K562 (cell line): ENCODE measurements around the gene CTSZ. TPM values are rescaled to one million over a fixed set of nuclear protein-coding genes. Genes with fewer than 3 reads are reported as not detected.

Experiments used
- ATAC-seq: fragments of 200-7000 bp; cut with Tn5 transposase; 3 replicates; pipeline ENCODE4 v1.9.1; 2020; ENCODE audit warnings: moderate library complexity
- BruUV-seq: library from RNA; stranded (reverse); fragments of 400-500 nt; replicated peaks from 2 replicates; lab custom pipeline; 2021; lab: Mats Ljungman, UMichigan
- CTCF ChIA-PET: fragments of 300-600 bp; formaldehyde crosslinking; extraction: SDS; loops from one replicate; lab custom pipeline; 2021; ENCODE audit warnings: low intra/inter-chr PET ratio; lab: Yijun Ruan, JAX
- POLR2A ChIA-PET: fragments of 300-600, 350-650 bp; sonication (Branson Sonifier 250); formaldehyde crosslinking; extraction: SDS; loops from one replicate; lab custom pipeline; 2021; ENCODE audit warnings: antibody characterized with exemption, inconsistent platforms; lab: Yijun Ruan, JAX
- DNase-seq, 4 experiments: peaks; one replicate each; pipeline versions ENCODE4 v3.0.0 to v3.0.0-alpha.2; 2011 to 2018; ENCODE audit warnings: low spot score in 3 of 4, mixed read lengths in 3 of 4; ENCODE audit errors: extremely low read depth in 1 of 4
- FAIRE-seq: peaks from 2 replicates; lab custom pipeline; 2011; peaks lifted over from hg19 to GRCh38; lab: Jason Lieb, UNC
- H2AFZ ChIP-seq: 2 replicates; pipeline ENCODE4 v1.6.0; 2011; ENCODE audit warnings: low read depth, low read length, control low read depth, inconsistent platforms
- H3K27ac ChIP-seq: fragments of 200-600 bp; 3 replicates; pipeline ENCODE4 v1.8.0; 2011; ENCODE audit warnings: low read depth, mild to moderate bottlenecking, control low read depth, inconsistent platforms, low read length, moderate library complexity, mixed read lengths; ENCODE audit errors: extremely low read depth
- H3K27me3 ChIP-seq, 2 experiments: fragments of 300-600 bp in 1 of 2; 2 replicates in 1 of 2; 3 replicates in 1 of 2; pipeline versions ENCODE4 v1.6.0 to v1.8.0; 2011; ENCODE audit warnings: inconsistent platforms in 2 of 2, low read length in 2 of 2, mild to moderate bottlenecking in 1 of 2, mixed read lengths in 1 of 2, moderate library complexity in 1 of 2; ENCODE audit not compliant: control insufficient read depth in 2 of 2, insufficient read depth in 2 of 2
- H3K36me3 ChIP-seq: fragments of 300-600 bp; 3 replicates; pipeline ENCODE4 v1.8.0; 2011; ENCODE audit warnings: mild to moderate bottlenecking, low read length, inconsistent platforms; ENCODE audit not compliant: control insufficient read depth, insufficient read depth
- H3K4me1 ChIP-seq, 2 experiments: fragments of 200-600 bp in 1 of 2; replicated peaks in 1 of 2; 2 replicates in 1 of 2; 3 replicates in 1 of 2; pipeline versions ENCODE4 v1.5.1 to v1.8.0; 2011; ENCODE audit warnings: inconsistent platforms in 2 of 2, low read length in 2 of 2, mild to moderate bottlenecking in 1 of 2, mixed read lengths in 1 of 2, moderate library complexity in 1 of 2; ENCODE audit not compliant: control insufficient read depth in 2 of 2, insufficient read depth in 2 of 2
- H3K4me2 ChIP-seq: 2 replicates; pipeline ENCODE4 v1.6.1; 2011; ENCODE audit warnings: low read length, control low read depth, inconsistent platforms, mixed read lengths; ENCODE audit not compliant: insufficient read depth
- H3K4me3 ChIP-seq: fragments of 200-600 bp; sonication (generic), shearing (Covaris generic); 2 replicates; pipeline ENCODE4 v1.5.1; 2016; ENCODE audit warnings: control low read depth, inconsistent platforms
- H3K79me2 ChIP-seq: fragments of 200-600 bp; 3 replicates; pipeline ENCODE4 v1.8.0; 2011; ENCODE audit warnings: low read length, inconsistent platforms; ENCODE audit not compliant: control insufficient read depth, insufficient read depth
- H3K9ac ChIP-seq, 2 experiments: 2 replicates each; pipeline versions ENCODE4 v1.6.0 to v1.6.1; 2011; ENCODE audit warnings: low read depth in 2 of 2, low read length in 2 of 2, control low read depth in 1 of 2, inconsistent platforms in 1 of 2, mild to moderate bottlenecking in 1 of 2, mixed read lengths in 1 of 2; ENCODE audit not compliant: insufficient read depth in 1 of 2
- H3K9me1 ChIP-seq: one replicate; pipeline ENCODE4 v1.6.0; 2011; ENCODE audit warnings: inconsistent platforms, mild to moderate bottlenecking, low read length, moderate library complexity; ENCODE audit not compliant: control insufficient read depth, insufficient read depth
- H3K9me3 ChIP-seq: replicated peaks from 2 replicates; pipeline ENCODE4 v1.5.1; 2011; ENCODE audit warnings: low read depth, low read length, inconsistent platforms; ENCODE audit not compliant: control insufficient read depth, insufficient read depth
- H4K20me1 ChIP-seq: replicated peaks from 2 replicates; pipeline ENCODE4 v1.6.1; 2011; ENCODE audit warnings: low read length, inconsistent platforms, mixed read lengths; ENCODE audit not compliant: control insufficient read depth, insufficient read depth
- C11orf30 ChIP-seq: fragments of 450-650 bp; IDR thresholded peaks from 2 replicates; pipeline ENCODE4 v1.6.1; 2016; ENCODE audit warnings: low read depth, mild to moderate bottlenecking
- CEBPB ChIP-seq: fragments of 450-650 bp; IDR thresholded peaks from 2 replicates; pipeline ENCODE4 v1.6.1; 2016; ENCODE audit warnings: missing genetic modification characterization, missing compliant biosample characterization
- FOXP1 ChIP-seq: sonication (generic); formaldehyde crosslinking; IDR thresholded peaks from 2 replicates; pipeline ENCODE4 v1.8.0; 2022; ENCODE audit warnings: mild to moderate bottlenecking, missing genetic modification reagents
- LARP7 ChIP-seq: fragments of 450-650 bp; IDR thresholded peaks from 2 replicates; pipeline ENCODE4 v1.6.1; 2016
- MAFF ChIP-seq: IDR thresholded peaks from 2 replicates; pipeline ENCODE4 v1.6.1; 2012; ENCODE audit warnings: low read length, improper control_type of control experiment
- MAFG ChIP-seq: fragments of 450-650 bp; conservative IDR thresholded peaks from 2 replicates; pipeline ENCODE4 v1.6.1; 2016; ENCODE audit warnings: missing genetic modification characterization, missing compliant biosample characterization
- MAFK ChIP-seq: IDR thresholded peaks from 2 replicates; pipeline ENCODE4 v1.6.1; 2011; ENCODE audit warnings: low read length, improper control_type of control experiment
- NFRKB ChIP-seq: fragments of 450-650 bp; IDR thresholded peaks from 2 replicates; pipeline ENCODE4 v1.6.1; 2016; ENCODE audit warnings: low read depth
- POLR2G ChIP-seq: fragments of 200-400 bp; formaldehyde crosslinking; IDR thresholded peaks from 2 replicates; pipeline ENCODE4 v1.6.1; 2017; ENCODE audit warnings: low read depth, mild to moderate bottlenecking, antibody characterized with exemption, low read length, moderate library complexity
- RAD21 ChIP-seq, 2 experiments: fragments of 250-450 bp in 1 of 2; fragments of 450-650 bp in 1 of 2; sonication (Bioruptor Pico) in 1 of 2; formaldehyde crosslinking in 1 of 2; IDR thresholded peaks in 1 of 2; conservative IDR thresholded peaks in 1 of 2; 2 replicates each; pipeline versions ENCODE4 v1.4.0 to v1.8.0; 2020 to 2022; ENCODE audit warnings: mild to moderate bottlenecking in 2 of 2, moderate library complexity in 1 of 2
- RNF2 ChIP-seq: sonication (generic); IDR thresholded peaks from 2 replicates; pipeline ENCODE4 v1.6.1; 2016
- TRIM28 ChIP-seq: fragments of 450-650 bp; IDR thresholded peaks from 2 replicates; pipeline ENCODE4 v1.6.1; 2017
- ZNF316 ChIP-seq: fragments of 450-650 bp; IDR thresholded peaks from 2 replicates; pipeline ENCODE4 v1.6.1; 2016
- ZNF347 ChIP-seq: fragments of 450-650 bp; formaldehyde crosslinking; IDR thresholded peaks from 2 replicates; pipeline ENCODE4 v1.4.0; 2020; ENCODE audit warnings: low read depth, mild to moderate bottlenecking, moderate library complexity
- ZNF668 ChIP-seq: fragments of 250-450 bp; sonication (Bioruptor Pico); IDR thresholded peaks from 2 replicates; pipeline ENCODE4 v1.8.0; 2022; ENCODE audit warnings: mild to moderate bottlenecking, inconsistent platforms
- ZNF696 ChIP-seq: fragments of 250-450 bp; sonication (Bioruptor Pico); conservative IDR thresholded peaks from 2 replicates; pipeline ENCODE4 v1.4.0; 2020; ENCODE audit warnings: mild to moderate bottlenecking, moderate library complexity
- WGBS: fragments of 100-300 bp; shearing (Covaris generic); methylation state at CpG from one replicate; pipeline ENCODE4 v1.1.6; 2016; ENCODE audit warnings: low coverage, mixed read lengths; ENCODE audit not compliant: insufficient coverage; ENCODE audit errors: missing lambda C conversion rate; 5-methylcytosine and 5-hydroxymethylcytosine counted together
- in situ Hi-C: fragments of 300-500 bp; cut with MboI; formaldehyde crosslinking; loops from 4 replicates; pipeline ENCODE4 v1.15.0; 2018; ENCODE audit warnings: inconsistent platforms, mixed read lengths
- intact Hi-C: fragments of 100-400 bp; cut with micrococcal nuclease; formaldehyde crosslinking; loops from 2 replicates; pipeline ENCODE4 v1.14.2; 2022
- polyA plus RNA-seq, 8 experiments: library from polyadenylated mRNA; depleted of rRNA in 4 of 8; stranded (reverse) in 5 of 8; unstranded in 3 of 8; fragments of >200 nt; fragmentation: Nextera tagmentation in 2 of 8; fragmentation: Illumina TruSeq in 1 of 8; extraction: Ambion mirVana in 2 of 8; extraction: Trizol in 1 of 8; gene quantifications; 2 replicates each; pipeline versions ENCODE4 v1.2.1 to v1.2.3, GENCODE V29; 2011 to 2014; ENCODE audit warnings: inconsistent platforms in 1 of 8, missing spikeins in 1 of 8
- total RNA-seq, 7 experiments: library from RNA; depleted of rRNA in 6 of 7; stranded (reverse); fragments of >200 nt in 6 of 7; fragmentation: Illumina TruSeq in 2 of 7; extraction: Trizol in 2 of 7; gene quantifications; 2 replicates each; pipeline versions ENCODE4 v1.2.1 to v1.2.3, GENCODE V29; 2011 to 2021; ENCODE audit warnings: low replicate concordance in 1 of 7
- TF ChIP-seq, protein P1 (sequence below), 3 experiments: IDR thresholded peaks in 2 of 3; conservative IDR thresholded peaks in 1 of 3; 2 replicates each; pipeline ENCODE4 v1.5.1; 2011 to 2012; ENCODE audit warnings: low read length in 3 of 3, mild to moderate bottlenecking in 3 of 3, control low read depth in 2 of 3, improper control_type of control experiment in 1 of 3, inconsistent platforms in 1 of 3, low read depth in 1 of 3, mixed read lengths in 1 of 3, moderate library complexity in 1 of 3; ENCODE audit not compliant: insufficient read depth in 2 of 3

The CTSZ gene
- total and polyA plus RNA-seq, 9 of the 15 experiments (the other 6 are each of a cell fraction or from before 2014, with no cell fraction given) = 1.6 to 143 (median 82.8) TPM

DNA sequence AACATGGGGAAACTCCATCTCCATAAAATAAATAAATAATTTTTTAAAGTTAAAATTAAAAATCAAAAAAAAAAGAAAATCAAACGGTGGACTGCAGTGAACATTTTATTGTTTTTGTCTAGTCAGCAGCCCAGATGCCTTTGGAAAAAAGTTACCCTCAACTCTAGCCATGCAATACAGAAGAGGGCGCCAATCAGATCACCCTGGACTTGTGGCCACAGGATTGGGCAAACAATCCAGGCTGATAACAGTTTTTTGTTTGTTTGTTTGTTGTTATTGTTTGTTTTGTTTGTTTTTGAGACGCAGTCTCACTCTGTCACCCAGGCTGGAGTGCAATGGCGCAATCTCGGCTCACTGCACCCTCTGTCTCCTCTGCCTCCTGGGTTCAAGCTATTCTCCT, 56.5 kb downstream of the CTSZ start:
- Histone ChIP-seq H3K36me3 (no peaks in the 10 kb centered on the region), H3K4me1 (peaks cover 0 to 4% of the 10 kb centered on the region in 2 experiments; a peak in 1 of 5 replicates), H3K27ac (no peak overlapping the region), H3K4me3 (no peak overlapping the region), H4K20me1 (no peaks in the 10 kb centered on the region), H3K9ac (no peak overlapping the region), H3K9me1 (no peaks in the 10 kb centered on the region), H3K79me2 (no peaks in the 10 kb centered on the region), H2AFZ (no peak overlapping the region), H3K27me3 (peaks cover 23% of the 10 kb centered on the region in 2 experiments), H3K9me3 (no peaks in the 10 kb centered on the region), H3K4me2 (no peak overlapping the region)
- 3% methylated on average over 5 of the region's 5 CpGs for WGBS
- ATAC-seq = peak; percentile 47; the same call in 1 of the 3 replicates
- intact Hi-C loops = no loop called here
- TF ChIP-seq C11orf30 (peak; percentile 89), ZNF696 (CRISPR knock-in tag) (no peak), ZNF316 (peak; percentile 94), MAFF (peak; percentile 76), MAFK (peak; percentile 76), ZNF347 (CRISPR knock-in tag) (no peak), RNF2 (peak; percentile 13; the same call in 1 of the 2 replicates), CEBPB (tag) (0 out of 2 replicates have a peak, but pooled peaks have one; percentile 13), RAD21 (CRISPR knock-in tag; conservative IDR thresholded peaks at IDR 0.05 in 1 of 2, IDR thresholded peaks at IDR 0.05 in 1 of 2) (peak in 1 of 2 experiments; percentile 18; a peak in 1 of 4 replicates), FOXP1 (CRISPR knock-in tag) (no peak), MAFG (tag) (peak; percentile 87), TRIM28 (no peak), POLR2G (no peak), ZNF668 (CRISPR knock-in tag) (no peak), LARP7 (no peak), NFRKB (no peak)
- TF ChIP-seq, protein P1, sequence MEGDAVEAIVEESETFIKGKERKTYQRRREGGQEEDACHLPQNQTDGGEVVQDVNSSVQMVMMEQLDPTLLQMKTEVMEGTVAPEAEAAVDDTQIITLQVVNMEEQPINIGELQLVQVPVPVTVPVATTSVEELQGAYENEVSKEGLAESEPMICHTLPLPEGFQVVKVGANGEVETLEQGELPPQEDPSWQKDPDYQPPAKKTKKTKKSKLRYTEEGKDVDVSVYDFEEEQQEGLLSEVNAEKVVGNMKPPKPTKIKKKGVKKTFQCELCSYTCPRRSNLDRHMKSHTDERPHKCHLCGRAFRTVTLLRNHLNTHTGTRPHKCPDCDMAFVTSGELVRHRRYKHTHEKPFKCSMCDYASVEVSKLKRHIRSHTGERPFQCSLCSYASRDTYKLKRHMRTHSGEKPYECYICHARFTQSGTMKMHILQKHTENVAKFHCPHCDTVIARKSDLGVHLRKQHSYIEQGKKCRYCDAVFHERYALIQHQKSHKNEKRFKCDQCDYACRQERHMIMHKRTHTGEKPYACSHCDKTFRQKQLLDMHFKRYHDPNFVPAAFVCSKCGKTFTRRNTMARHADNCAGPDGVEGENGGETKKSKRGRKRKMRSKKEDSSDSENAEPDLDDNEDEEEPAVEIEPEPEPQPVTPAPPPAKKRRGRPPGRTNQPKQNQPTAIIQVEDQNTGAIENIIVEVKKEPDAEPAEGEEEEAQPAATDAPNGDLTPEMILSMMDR (IDR thresholded peaks at IDR 0.05 in 2 of 3, conservative IDR thresholded peaks at IDR 0.05 in 1 of 3; ENCODE audit: insufficient read depth in 2 of 3, low read depth in 1 of 3, low read length in 3 of 3) = 0 out of 6 replicates have a peak, but pooled peaks of 1 of the 3 experiments have one; percentile 19
- BruUV-seq = no TSS peak
- in situ Hi-C loops = no loop called here
- CTCF ChIA-PET = no interaction called here
- no peak for DNase-seq
- no peak for FAIRE-seq
- POLR2A ChIA-PET = no interaction called here
